ENCODE measurements around the gene MAST3.
A peak's percentile ranks its signal among the peaks of the same experiment; 100 is the strongest.
"Not testable (repeated sequence)": the region's sequence is repeated elsewhere in the genome, so short reads cannot be mapped to it uniquely, and the experiment has no call there.

MAST3 gene

GRCh38 chr19:18085702-18086457 lies 11.7 kb upstream of the MAST3 start:
- H3K4me1 ChIP-seq (ENCODE audit: insufficient read depth, insufficient read length) = no peaks in the 10 kb centered on the region
- H3K9ac ChIP-seq (ENCODE audit: insufficient read length, low read depth) = no peak overlapping the region
- TF ChIP-seq SUZ12 (IDR thresholded peaks at IDR 0.05; ENCODE audit: extremely low read depth, insufficient read depth, insufficient read length) = no peak
- TF ChIP-seq YY1 (IDR thresholded peaks at IDR 0.05; ENCODE audit: insufficient read depth, insufficient read length) = no peak
- TF ChIP-seq ZNF274 (IDR thresholded peaks at IDR 0.05; ENCODE audit: low read depth, low read length) = no peak
- H3K27me3 ChIP-seq (ENCODE audit: insufficient read depth, insufficient read length) = no peaks in the 10 kb centered on the region
- no peak overlapping the region for H3K4me3 ChIP-seq (ENCODE audit: insufficient read length, low read depth)
- H3K9me3 ChIP-seq (ENCODE audit: insufficient read depth, low read length) = no peaks in the 10 kb centered on the region
- H3K36me3 ChIP-seq (ENCODE audit: insufficient read depth, insufficient read length, low read length) = no peaks in the 10 kb centered on the region
- DNase-seq (ENCODE audit: low read depth, low spot score) = no peak

GRCh38 chr19:18086590-18087138 lies 10.9 kb upstream of the MAST3 start, which contains the start of gene IL12RB1:
IL12RB1 (minus strand) TSS chr19:18086934; CDS start chr19:18086823, 111 bp downstream.
- Histone ChIP-seq H3K9ac (ENCODE audit: insufficient read length, low read depth) (no peak within 1 kb of the TSS), H3K9me3 (ENCODE audit: insufficient read depth, low read length) (no peaks in the 10 kb centered on the region), H3K4me1 (ENCODE audit: insufficient read depth, insufficient read length) (no peaks in the 10 kb centered on the region), H3K4me3 (ENCODE audit: insufficient read length, low read depth) (no peak within 1 kb of the TSS), H3K36me3 (ENCODE audit: insufficient read depth, insufficient read length, low read length) (no peaks in the 10 kb centered on the region), H3K27me3 (ENCODE audit: insufficient read depth, insufficient read length) (no peaks in the 10 kb centered on the region)
- DNase-seq (ENCODE audit: low read depth, low spot score) = no peak
- TF ChIP-seq YY1 (IDR thresholded peaks at IDR 0.05; ENCODE audit: insufficient read depth, insufficient read length) = no peak
- no peak for TF ChIP-seq SUZ12 (IDR thresholded peaks at IDR 0.05; ENCODE audit: extremely low read depth, insufficient read depth, insufficient read length)
- TF ChIP-seq ZNF274 (IDR thresholded peaks at IDR 0.05; ENCODE audit: low read depth, low read length) = no peak

GRCh38 chr19:18089096-18089541 lies 8.5 kb upstream of the MAST3 start:
- not testable (repeated sequence) for DNase-seq (ENCODE audit: low read depth, low spot score); H3K4me1 ChIP-seq (ENCODE audit: insufficient read depth, insufficient read length)

GRCh38 chr19:18089726-18090125 lies 7.9 kb upstream of the MAST3 start:
- no peaks in the 10 kb centered on the region for H3K9me3 ChIP-seq (ENCODE audit: insufficient read depth, low read length)
- DNase-seq (ENCODE audit: low read depth, low spot score) = no peak
- no peaks in the 10 kb centered on the region for H3K4me1 ChIP-seq (ENCODE audit: insufficient read depth, insufficient read length)
- H3K9ac ChIP-seq (ENCODE audit: insufficient read length, low read depth) = no peak overlapping the region
- no peaks in the 10 kb centered on the region for H3K36me3 ChIP-seq (ENCODE audit: insufficient read depth, insufficient read length, low read length)
- H3K27me3 ChIP-seq (ENCODE audit: insufficient read depth, insufficient read length) = no peaks in the 10 kb centered on the region
- TF ChIP-seq YY1 (IDR thresholded peaks at IDR 0.05; ENCODE audit: insufficient read depth, insufficient read length) (no peak), SUZ12 (IDR thresholded peaks at IDR 0.05; ENCODE audit: extremely low read depth, insufficient read depth, insufficient read length) (no peak)
- H3K4me3 ChIP-seq (ENCODE audit: insufficient read length, low read depth) = no peak overlapping the region

More at GRCh38 chr19:18089096-18089541, 8.5 kb upstream of the MAST3 start:
- H3K27me3 ChIP-seq (ENCODE audit: insufficient read depth, insufficient read length); H3K36me3 ChIP-seq (ENCODE audit: insufficient read depth, insufficient read length, low read length); H3K9ac ChIP-seq (ENCODE audit: insufficient read length, low read depth); H3K9me3 ChIP-seq (ENCODE audit: insufficient read depth, low read length); H3K4me3 ChIP-seq (ENCODE audit: insufficient read length, low read depth): not testable (repeated sequence)

GRCh38 chr19:18090545-18091216 lies 6.9 kb upstream of the MAST3 start:
- Histone ChIP-seq H3K9ac (ENCODE audit: insufficient read length, low read depth) (no peak overlapping the region), H3K4me1 (ENCODE audit: insufficient read depth, insufficient read length) (no peaks in the 10 kb centered on the region), H3K9me3 (ENCODE audit: insufficient read depth, low read length) (no peaks in the 10 kb centered on the region), H3K4me3 (ENCODE audit: insufficient read length, low read depth) (no peak overlapping the region), H3K36me3 (ENCODE audit: insufficient read depth, insufficient read length, low read length) (no peaks in the 10 kb centered on the region), H3K27me3 (ENCODE audit: insufficient read depth, insufficient read length) (no peaks in the 10 kb centered on the region)
- TF ChIP-seq YY1 (IDR thresholded peaks at IDR 0.05; ENCODE audit: insufficient read depth, insufficient read length) = no peak
- no peak for TF ChIP-seq SUZ12 (IDR thresholded peaks at IDR 0.05; ENCODE audit: extremely low read depth, insufficient read depth, insufficient read length)
- TF ChIP-seq ZNF274 (IDR thresholded peaks at IDR 0.05; ENCODE audit: low read depth, low read length) = no peak
- no peak for DNase-seq (ENCODE audit: low read depth, low spot score)

GRCh38 chr19:18091217-18091608 lies 6.4 kb upstream of the MAST3 start:
- TF ChIP-seq ZNF274 (IDR thresholded peaks at IDR 0.05; ENCODE audit: low read depth, low read length) = no peak
- TF ChIP-seq SUZ12 (IDR thresholded peaks at IDR 0.05; ENCODE audit: extremely low read depth, insufficient read depth, insufficient read length) = no peak
- no peak for TF ChIP-seq YY1 (IDR thresholded peaks at IDR 0.05; ENCODE audit: insufficient read depth, insufficient read length)
- no peak overlapping the region for H3K4me3 ChIP-seq (ENCODE audit: insufficient read length, low read depth)
- no peaks in the 10 kb centered on the region for H3K27me3 ChIP-seq (ENCODE audit: insufficient read depth, insufficient read length)
- DNase-seq (ENCODE audit: low read depth, low spot score) = no peak
- no peak overlapping the region for H3K9ac ChIP-seq (ENCODE audit: insufficient read length, low read depth)
- H3K4me1 ChIP-seq (ENCODE audit: insufficient read depth, insufficient read length) = no peaks in the 10 kb centered on the region
- no peaks in the 10 kb centered on the region for H3K9me3 ChIP-seq (ENCODE audit: insufficient read depth, low read length)
- no peaks in the 10 kb centered on the region for H3K36me3 ChIP-seq (ENCODE audit: insufficient read depth, insufficient read length, low read length)

- Histone ChIP-seq H3K9ac (ENCODE audit: insufficient read length, low read depth) (no peak overlapping the region), H3K4me1 (ENCODE audit: insufficient read depth, insufficient read length) (peaks cover 7% of the 10 kb centered on the region), H3K27me3 (ENCODE audit: insufficient read depth, insufficient read length) (peaks cover 8% of the 10 kb centered on the region), H3K36me3 (ENCODE audit: insufficient read depth, insufficient read length, low read length) (no peaks in the 10 kb centered on the region), H3K9me3 (ENCODE audit: insufficient read depth, low read length) (no peaks in the 10 kb centered on the region), H3K4me3 (ENCODE audit: insufficient read length, low read depth) (no peak overlapping the region)
- TF ChIP-seq ZNF274 (IDR thresholded peaks at IDR 0.05; ENCODE audit: low read depth, low read length) = no peak
- no peak for TF ChIP-seq YY1 (IDR thresholded peaks at IDR 0.05; ENCODE audit: insufficient read depth, insufficient read length)
- no peak for TF ChIP-seq SUZ12 (IDR thresholded peaks at IDR 0.05; ENCODE audit: extremely low read depth, insufficient read depth, insufficient read length)
- DNase-seq (ENCODE audit: low read depth, low spot score) = peak; percentile 38
Observed at GRCh38 chr19:18093439-18094161, 4.0 kb upstream of the MAST3 start.
